Spleen (tissue), 11 donors: ENCODE results near the gene MXD4. TPM values are rescaled to one million over a fixed set of nuclear protein-coding genes. Genes with fewer than 3 reads are reported as not detected.

Experiments used
- DNase-seq: peaks from one replicate; pipeline ENCODE4 v3.0.0-alpha.2; 2020
- H3K27ac ChIP-seq, 8 donors: fragments of 200-600 bp; sonication (generic) in 7 of 8; 1 replicate in 4 of 8; 2 replicates in 4 of 8; pipeline versions ENCODE4 v1.5.0 to v1.8.0; 2016 to 2021; ENCODE audit warnings: inconsistent platforms in 4 of 8, mild to moderate bottlenecking in 4 of 8, moderate library complexity in 1 of 8
- H3K27me3 ChIP-seq, 7 donors: fragments of 200-600 bp; sonication (generic) in 6 of 7; replicated peaks in 1 of 7; 1 replicate in 4 of 7; 2 replicates in 3 of 7; pipeline versions ENCODE4 v1.5.0 to v1.8.0; 2016 to 2021; ENCODE audit warnings: inconsistent platforms in 3 of 7, mild to moderate bottlenecking in 1 of 7
- H3K36me3 ChIP-seq, 6 donors: fragments of 200-600 bp; sonication (generic) in 5 of 6; 1 replicate in 4 of 6; 2 replicates in 2 of 6; pipeline versions ENCODE4 v1.5.0 to v1.8.0; 2016 to 2021; ENCODE audit warnings: inconsistent platforms in 2 of 6
- H3K4me1 ChIP-seq, 6 donors: fragments of 200-600 bp; sonication (generic) in 5 of 6; 1 replicate in 3 of 6; 2 replicates in 3 of 6; pipeline versions ENCODE4 v1.5.0 to v1.8.0; 2016 to 2021; ENCODE audit warnings: inconsistent platforms in 3 of 6
- H3K4me3 ChIP-seq, 8 donors: fragments of 200-600 bp; sonication (generic) in 7 of 8; 1 replicate in 4 of 8; 2 replicates in 4 of 8; pipeline versions ENCODE4 v1.5.0 to v1.8.0; 2016 to 2021; ENCODE audit warnings: inconsistent platforms in 4 of 8, mild to moderate bottlenecking in 4 of 8, moderate library complexity in 2 of 8
- H3K9me3 ChIP-seq, 8 donors: fragments of 200-600 bp; sonication (generic) in 7 of 8; 1 replicate in 4 of 8; 2 replicates in 4 of 8; pipeline versions ENCODE4 v1.5.0 to v1.8.0; 2016 to 2021; ENCODE audit warnings: inconsistent platforms in 4 of 8
- CTCF ChIP-seq, 11 experiments: fragments of 200-600 bp in 7 of 11; fragments of 450-650 bp in 4 of 11; sonication (generic) in 4 of 11; IDR thresholded peaks in 8 of 11; conservative IDR thresholded peaks in 3 of 11; 1 replicate in 7 of 11; 2 replicates in 4 of 11; pipeline versions ENCODE4 v1.4.0 to v1.8.0; 2016 to 2021; ENCODE audit warnings: antibody characterized with exemption in 11 of 11, inconsistent platforms in 4 of 11, mild to moderate bottlenecking in 1 of 11
- POLR2A ChIP-seq, 3 donors: fragments of 450-650 bp; IDR thresholded peaks; one replicate each; pipeline ENCODE4 v1.5.1; 2017; ENCODE audit warnings: antibody characterized with exemption in 3 of 3, mild to moderate bottlenecking in 1 of 3
- POLR2AphosphoS5 ChIP-seq, 3 donors: sonication (generic); formaldehyde crosslinking; IDR thresholded peaks; one replicate each; pipeline ENCODE4 v1.5.1; 2017; ENCODE audit warnings: antibody characterized with exemption in 3 of 3
- WGBS, 5 donors: extraction: QIAGEN DNeasy Blood & Tissue Kit in 3 of 5; methylation state at CpG; one replicate each; pipeline versions ENCODE4 v1.1.5 to v1.1.7; 2013 to 2018; 5-methylcytosine and 5-hydroxymethylcytosine counted together
- intact Hi-C: fragments of 100-400 bp; cut with DNase I; formaldehyde crosslinking; loops from one replicate; pipeline ENCODE4 v1.15.0; 2023; ENCODE audit warnings: low total_unique reads
- polyA plus RNA-seq, 3 donors: library from polyadenylated mRNA; stranded (reverse); fragments of 200-250 nt; gene quantifications; one replicate each; pipeline ENCODE4 v1.2.1, GENCODE V29; 2013
- total RNA-seq, 7 donors: library from RNA; depleted of rRNA in 3 of 7; stranded (reverse); fragments of >200 nt in 3 of 7; fragmentation: NEBNext Ultra II Directional in 4 of 7; extraction: Animal tissue kit (Norgen Biotek cat#: 25700) in 4 of 7; gene quantifications; one replicate each; pipeline versions ENCODE4 v1.1.0 to v1.2.1, GENCODE V29; 2016 to 2021
- donor health status: healthy with polysubstance abuse.
- donor health status: DM: no; HTN: no; CAD: no; lungs with moderate emphysema.
- donor health status: DM: no; HTN: no; CAD: no.
- donor health status: Bipolar disorder and iron deficiency.
- donor health status: healthy.
- donor health status: DM: no; HTN: no; CAD: no.
- donor health status: DM: yes; HTN: yes; CAD: no.

MXD4 gene
- total and polyA plus RNA-seq, 10 donors, result 36.0 to 128 (median 106) TPM

- intact Hi-C loops, result no loop called here
- Histone ChIP-seq H3K36me3 (peaks cover 0 to 62% (median 26%) of the 10 kb centered on the region in 6 donors), H3K27me3 (no peaks in the 10 kb centered on the region), H3K9me3 (no peaks in the 10 kb centered on the region), H3K4me1 (peaks cover 51 to 87% (median 84%) of the 10 kb centered on the region in 6 donors), H3K27ac (peak overlapping the region; percentile 11 to 99 (median 98)), H3K4me3 (peak overlapping the region in 4 of 8 donors; percentile 96 to 99 (median 98))
- DNase-seq, result no peak
- TF ChIP-seq POLR2AphosphoS5 (IDR thresholded peaks at IDR 0.05) (peak in 1 of 3 donors; percentile 4), CTCF (IDR thresholded peaks at IDR 0.05 in 8 of 11, conservative IDR thresholded peaks at IDR 0.05 in 3 of 11) (no peak)
- WGBS, 5 donors, result 75 to 84% (median 82%) methylated on average over 8 to 13 of the region's 13 CpGs
These were observed 2.8 kb downstream of the MXD4 start for GRCh38 chr4:2259036-2259540.

GRCh38 chr4:2258091-2259035 lies 3.5 kb downstream of the MXD4 start:
- Histone ChIP-seq H3K9me3 (no peaks in the 10 kb centered on the region), H3K4me1 (peaks cover 48 to 87% (median 80%) of the 10 kb centered on the region in 6 donors), H3K36me3 (peaks cover 0 to 69% (median 33%) of the 10 kb centered on the region in 6 donors), H3K4me3 (peak overlapping the region in 3 of 8 donors; percentile 96 to 99 (median 99)), H3K27me3 (no peaks in the 10 kb centered on the region), H3K27ac (peak overlapping the region; percentile 29 to 99 (median 98))
- peak; percentile 79 for DNase-seq
- intact Hi-C loops, result no loop called here
- WGBS, 5 donors, result 81 to 92% (median 89%) methylated on average over 12 to 18 of the region's 18 CpGs
- TF ChIP-seq POLR2A (IDR thresholded peaks at IDR 0.05), result no peak
- TF ChIP-seq POLR2AphosphoS5 (IDR thresholded peaks at IDR 0.05), result peak in 1 of 3 donors; percentile 35

GRCh38 chr4:2257361-2258081 lies 4.4 kb downstream of the MXD4 start:
- Histone ChIP-seq H3K36me3 (peaks cover 0 to 78% (median 39%) of the 10 kb centered on the region in 6 donors), H3K27me3 (no peaks in the 10 kb centered on the region), H3K27ac (peak overlapping the region; percentile 29 to 99 (median 98)), H3K9me3 (no peaks in the 10 kb centered on the region), H3K4me1 (peaks cover 42 to 86% (median 75%) of the 10 kb centered on the region in 6 donors), H3K4me3 (peak overlapping the region in 2 of 8 donors; percentile 23 to 45)
- intact Hi-C loops, result no loop called here
- DNase-seq, result peak; percentile 76
- TF ChIP-seq CTCF (IDR thresholded peaks at IDR 0.05 in 8 of 11, conservative IDR thresholded peaks at IDR 0.05 in 3 of 11) (no peak), POLR2AphosphoS5 (IDR thresholded peaks at IDR 0.05) (peak in 2 of 3 donors; percentile 5 to 6)
- WGBS, 5 donors, result 74 to 89% (median 80%) methylated on average over 4 to 14 of the region's 14 CpGs

- TF ChIP-seq POLR2A (IDR thresholded peaks at IDR 0.05), result no peak
- peak; percentile 83 to 85 (median 84) for TF ChIP-seq POLR2AphosphoS5 (IDR thresholded peaks at IDR 0.05)
- no peak for TF ChIP-seq CTCF (IDR thresholded peaks at IDR 0.05 in 8 of 11, conservative IDR thresholded peaks at IDR 0.05 in 3 of 11)
- Histone ChIP-seq H3K9me3 (no peaks in the 10 kb centered on the region), H3K27ac (peak overlapping the region; percentile 65 to 99 (median 98)), H3K4me3 (peak overlapping the region in 2 of 8 donors; percentile 23 to 45), H3K4me1 (peaks cover 42 to 92% (median 75%) of the 10 kb centered on the region in 6 donors), H3K36me3 (peaks cover 0 to 85% (median 46%) of the 10 kb centered on the region in 6 donors), H3K27me3 (no peaks in the 10 kb centered on the region)
- 56 to 64% (median 63%) methylated on average over 10 to 12 of the region's 12 CpGs for WGBS, 5 donors
- intact Hi-C loops, result no loop called here
- DNase-seq, result peak; percentile 88
These were observed 5.1 kb downstream of the MXD4 start for GRCh38 chr4:2256781-2257191.
